Upper lobe of left lung (tissue), 4 donors: ENCODE measurements around the gene DOCK1.

Experiments used
- CTCF ChIP-seq, 6 experiments: fragments of 450-650 bp in 4 of 6; fragments of 200-600 bp in 2 of 6; sonication (generic) in 2 of 6; IDR thresholded peaks; one replicate each; pipeline ENCODE4 v1.5.1; 2016 to 2019; ENCODE audit warnings: antibody characterized with exemption in 6 of 6
- EP300 ChIP-seq, 4 donors: sonication (generic); formaldehyde crosslinking; IDR thresholded peaks; one replicate each; pipeline ENCODE4 v1.5.1; 2017; ENCODE audit warnings: antibody characterized with exemption in 4 of 4, control low read depth in 2 of 4

- TF ChIP-seq EP300 (IDR thresholded peaks at IDR 0.05) (no peak), CTCF (IDR thresholded peaks at IDR 0.05) (no peak)
These were observed 301.9 kb downstream of the DOCK1 start for GRCh38 chr10:127207081-127207480.
